ENCODE data around the gene NUP93.
A peak's percentile ranks its signal among the peaks of the same experiment; 100 is the strongest.
"Not testable (repeated sequence)": the region's sequence is repeated elsewhere in the genome, so short reads cannot be mapped to it uniquely, and the experiment has no call there.

The NUP93 gene

GRCh38 chr16:56775162-56775561 is 45.2 kb downstream of the NUP93 start:
- no peak for DNase-seq

- peak in 2 of 56 donors; percentile 8 to 36 for DNase-seq
Measured at GRCh38 chr16:56776562-56776961, 46.6 kb downstream of the NUP93 start.

DNA sequence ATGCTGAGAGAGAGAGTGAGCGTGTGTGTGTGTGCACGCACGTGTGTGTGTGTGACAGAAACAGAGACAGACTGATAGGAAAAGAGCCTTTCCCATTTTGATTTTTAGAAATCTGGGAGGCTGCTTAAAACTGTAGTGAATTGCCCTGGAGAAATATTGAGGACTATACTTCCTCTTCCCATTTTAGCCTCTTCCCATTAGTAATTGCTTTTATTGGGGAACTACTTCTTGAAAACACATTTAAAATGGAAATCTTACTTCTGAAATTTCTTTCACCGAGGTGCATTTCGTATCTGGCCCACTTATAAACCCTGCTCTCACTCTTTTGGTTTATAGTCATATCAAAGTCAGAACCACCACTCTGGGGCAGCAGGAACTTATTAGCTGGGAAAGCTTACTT is 47.1 kb downstream of the NUP93 start:
- no peak for DNase-seq

DNA sequence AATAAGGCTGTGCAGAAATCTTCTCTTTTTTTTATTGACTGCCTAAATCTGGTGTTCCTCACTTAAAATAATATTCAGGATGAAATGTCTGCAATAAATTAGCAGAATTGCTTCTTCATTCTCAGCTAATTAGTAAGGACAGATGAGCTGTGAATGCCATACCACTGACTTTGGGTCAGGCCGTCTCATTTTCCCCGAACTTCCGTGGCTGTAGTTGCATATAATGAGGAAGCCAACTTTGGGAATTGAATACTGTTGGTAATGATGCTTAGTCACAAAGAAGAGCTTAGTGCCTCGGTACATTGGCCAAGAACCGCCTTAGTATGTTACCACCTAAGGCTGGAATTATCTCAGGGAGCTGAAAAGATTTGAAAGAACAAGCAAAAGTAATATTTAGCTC is 47.6 kb downstream of the NUP93 start:
- no peak for DNase-seq

- no peak for DNase-seq
Measured at GRCh38 chr16:56779906-56780305, 50.0 kb downstream of the NUP93 start.

GRCh38 chr16:56780646-56781045 is 50.7 kb downstream of the NUP93 start:
- no peak for DNase-seq

DNA sequence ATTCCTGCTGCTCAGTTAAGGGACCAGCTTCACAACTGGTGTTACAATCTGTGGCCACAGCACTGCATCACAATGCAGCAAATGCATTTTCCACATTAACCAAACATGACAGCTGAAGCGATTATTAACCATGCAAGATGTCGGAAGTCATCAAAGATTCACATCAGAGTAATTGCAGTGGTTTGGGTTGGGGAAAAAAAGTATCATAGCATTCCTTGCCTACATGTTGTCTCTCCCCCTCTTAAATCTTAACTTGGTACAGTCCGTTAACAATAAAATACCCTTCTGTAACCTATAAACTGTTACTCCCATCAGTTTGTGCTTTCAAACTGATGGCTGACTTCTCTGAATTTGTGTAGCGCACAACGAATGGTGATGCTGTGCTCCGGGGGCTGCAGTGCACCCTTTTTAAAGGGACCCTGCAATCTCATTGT is 51.6 kb downstream of the NUP93 start:
- DNase-seq, result no peak

DNA sequence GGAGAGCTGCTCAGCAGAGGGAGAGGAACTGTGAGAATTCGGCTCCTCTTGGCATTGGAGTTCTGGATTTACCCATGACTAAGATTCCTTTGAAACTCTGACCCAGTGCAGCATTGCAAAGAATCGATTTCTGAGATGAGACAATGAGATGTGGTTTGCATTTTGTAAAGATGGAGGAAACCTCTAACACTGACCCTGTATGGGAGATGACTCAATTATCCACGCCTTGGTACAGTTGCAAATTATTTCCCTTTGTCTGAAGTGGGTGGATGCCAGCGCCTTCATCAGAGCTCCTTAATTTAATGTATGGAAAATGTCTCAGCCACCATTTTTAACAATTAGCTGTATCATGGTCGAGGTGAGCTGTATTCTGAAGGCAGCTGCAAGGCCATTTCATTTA is 53.4 kb downstream of the NUP93 start:
- DNase-seq, result no peak

DNA sequence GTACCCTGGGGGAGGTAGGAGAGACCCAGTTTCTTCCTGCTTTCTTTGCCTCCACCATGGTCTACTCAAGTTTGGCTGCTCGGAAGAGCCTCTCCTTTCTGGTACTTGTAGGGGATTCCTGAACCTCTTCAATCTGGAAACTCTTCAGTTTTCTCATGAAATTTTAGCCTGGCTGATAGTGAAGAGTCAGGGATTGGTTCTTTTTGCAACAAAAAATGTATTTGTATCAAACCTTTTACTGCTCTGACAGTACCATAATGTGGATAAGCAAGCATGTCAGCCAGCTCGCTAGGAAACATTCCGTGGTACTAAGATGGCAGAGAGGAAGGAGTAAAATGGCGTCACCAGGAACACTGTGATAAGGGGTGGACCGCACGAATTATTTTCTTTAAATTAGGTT is 55.4 kb downstream of the NUP93 start:
- DNase-seq, result no peak

DNA sequence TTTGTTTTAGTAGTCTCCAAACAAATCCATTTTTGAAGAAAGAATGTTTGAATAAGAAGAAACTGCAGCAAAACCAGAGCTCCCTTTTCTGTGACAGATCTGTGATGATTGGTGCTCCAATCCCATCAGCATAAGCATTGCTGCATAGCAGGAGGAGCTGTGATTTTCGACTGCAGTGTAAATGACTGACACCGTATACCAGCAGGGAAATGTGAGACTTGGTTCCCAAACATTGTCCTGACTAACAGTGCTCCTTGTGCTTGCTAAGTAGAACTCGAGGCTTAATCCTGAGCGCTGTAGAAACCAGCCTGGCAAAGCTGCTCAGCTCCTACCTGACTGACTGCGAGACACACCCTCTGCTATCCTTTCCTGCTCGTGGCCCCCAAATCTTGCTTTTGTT is 57.2 kb downstream of the NUP93 start:
- peak in 6 of 56 donors; percentile 10 to 34 (median 24) for DNase-seq

DNA sequence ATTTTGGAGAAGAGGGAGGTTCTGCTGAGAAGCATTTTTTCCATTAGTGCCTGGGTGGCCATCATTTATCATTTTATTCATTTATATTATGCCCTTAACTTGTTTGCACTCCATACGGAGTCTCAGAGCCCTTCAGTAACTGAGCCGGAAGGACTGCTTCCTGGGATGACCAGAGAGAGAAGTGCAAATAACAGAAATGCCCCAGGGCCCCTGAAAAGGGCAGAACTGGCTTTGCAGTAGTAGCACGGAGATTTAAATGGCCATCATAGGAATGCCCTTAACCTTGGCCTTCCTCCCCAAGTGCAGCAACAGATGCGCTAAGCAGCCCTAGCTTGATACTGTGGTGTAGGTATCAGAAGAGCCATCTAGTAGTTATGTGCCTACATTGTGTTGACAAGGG is 58.5 kb downstream of the NUP93 start:
- no peak for DNase-seq

DNA sequence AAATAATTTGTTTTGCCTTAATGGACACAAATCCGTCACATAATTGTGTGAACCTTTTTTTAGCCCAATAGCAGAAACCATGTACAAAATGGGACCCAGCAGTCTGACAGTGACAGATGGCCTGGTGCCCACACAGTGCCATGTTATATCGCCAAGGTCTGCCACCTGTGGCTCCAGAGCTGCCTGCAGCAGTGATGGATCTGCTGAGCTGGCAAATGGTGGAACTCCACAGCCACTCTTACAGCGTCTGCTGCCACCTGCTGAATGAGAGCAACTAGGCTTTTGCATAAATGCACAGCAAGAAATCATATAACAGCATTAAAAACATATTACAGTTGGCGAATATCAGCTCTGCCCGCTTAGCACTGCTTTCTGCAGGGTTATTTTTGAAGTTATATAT is 59.4 kb downstream of the NUP93 start:
- DNase-seq, result peak in 24 of 56 donors; percentile 12 to 77 (median 32)

DNA sequence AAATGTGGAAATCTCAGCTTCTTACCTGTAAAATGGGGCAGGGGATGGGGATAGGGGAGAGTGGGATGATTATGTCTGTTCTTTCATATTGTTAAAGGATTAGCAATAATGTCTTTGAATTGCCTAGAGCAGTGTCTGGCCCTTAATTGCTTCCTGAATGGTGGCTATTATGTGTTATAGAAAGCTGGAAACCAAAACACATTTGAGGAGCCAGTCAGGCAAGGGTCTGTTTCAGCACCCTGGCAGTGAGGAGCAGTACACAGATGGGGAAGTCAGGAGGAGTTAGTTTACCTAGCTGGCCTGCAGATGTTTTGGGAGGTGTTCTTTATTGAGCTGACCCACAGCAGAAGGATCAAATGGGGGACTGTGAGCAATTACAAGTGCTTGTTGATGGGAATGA is 63.0 kb downstream of the NUP93 start:
- DNase-seq, result no peak

DNA sequence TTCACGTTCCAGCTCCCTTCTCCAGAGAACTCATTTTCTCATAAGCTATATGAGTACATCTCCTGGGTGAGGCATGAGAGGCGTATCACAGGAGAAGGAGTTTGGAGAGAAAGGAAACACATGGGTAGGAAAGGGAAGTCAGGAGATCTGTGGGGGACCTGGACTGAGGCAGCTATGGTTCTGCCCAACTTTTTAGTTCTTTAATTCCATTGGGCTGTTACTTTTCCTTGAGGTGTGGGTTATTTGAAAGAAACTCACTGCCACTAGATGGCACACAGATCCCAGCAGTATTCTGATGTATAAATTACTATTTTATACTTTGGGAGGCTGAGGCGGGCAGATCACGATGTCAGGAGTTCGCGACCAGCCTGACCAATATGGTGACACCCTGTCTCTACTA is 63.6 kb downstream of the NUP93 start:
- no peak for DNase-seq

- no peak for DNase-seq
Measured at GRCh38 chr16:56795011-56795410, 65.1 kb downstream of the NUP93 start.

DNA sequence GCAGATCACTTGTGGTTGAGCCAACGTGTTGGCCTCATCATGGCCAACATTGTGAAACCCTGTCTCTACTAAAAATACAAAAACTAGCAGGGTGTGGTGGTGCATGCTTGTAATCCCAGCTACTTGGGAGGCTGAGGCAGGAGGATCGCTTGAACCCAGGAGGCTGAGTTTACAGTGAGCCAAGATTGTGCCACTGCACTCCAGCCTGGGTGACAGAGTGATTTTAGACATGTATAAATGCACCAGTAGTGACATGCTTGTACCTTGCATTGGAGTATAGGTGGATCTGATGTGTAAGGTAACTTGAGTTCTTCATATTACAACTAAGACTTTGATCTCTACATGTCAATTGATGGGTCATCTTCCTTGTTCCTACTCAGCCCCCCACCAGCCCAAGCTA is 67.1 kb downstream of the NUP93 start:
- not testable (repeated sequence) for DNase-seq

GRCh38 chr16:56797861-56798260 is 67.9 kb downstream of the NUP93 start:
- no peak for DNase-seq

DNA sequence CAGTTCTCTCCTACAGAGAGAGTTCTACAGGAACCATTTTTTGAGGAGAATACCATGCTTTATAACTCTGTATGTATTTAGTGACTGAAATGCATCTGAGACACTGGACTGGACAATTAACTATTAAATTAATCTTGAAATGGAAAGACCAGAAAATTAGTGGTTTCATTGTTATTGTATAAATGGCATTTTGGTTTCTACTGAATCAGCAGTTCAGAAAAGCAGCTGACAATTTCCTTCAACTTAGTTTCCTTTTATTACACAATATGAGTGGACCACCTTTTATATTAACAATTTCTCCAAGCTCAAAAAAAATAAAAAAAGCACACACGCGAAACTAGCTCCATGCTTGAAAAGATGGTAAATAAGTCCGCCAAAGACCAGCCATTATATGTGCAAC is 69.0 kb downstream of the NUP93 start:
- no peak for DNase-seq

DNA sequence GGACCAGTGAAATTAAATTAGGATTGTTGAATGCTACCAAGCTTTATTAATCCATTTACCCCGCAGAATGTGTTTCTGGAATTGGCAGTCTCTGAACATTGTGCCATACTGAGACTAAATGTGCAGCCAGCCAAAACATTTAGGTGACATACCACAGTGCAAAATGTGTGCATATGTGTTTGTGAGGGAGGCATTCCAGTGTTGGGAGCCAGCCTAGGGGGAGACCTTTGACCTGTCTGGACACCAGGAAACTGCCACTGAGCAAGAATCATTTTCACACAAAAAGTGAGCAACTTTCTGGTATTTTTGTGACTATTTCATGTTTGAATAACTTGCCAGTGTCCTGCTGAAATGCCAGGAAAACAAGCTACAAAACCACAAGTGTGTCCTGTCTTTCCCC is 70.4 kb downstream of the NUP93 start:
- DNase-seq, result no peak

GRCh38 chr16:56801762-56802161 is 71.8 kb downstream of the NUP93 start:
- DNase-seq, result no peak

DNA sequence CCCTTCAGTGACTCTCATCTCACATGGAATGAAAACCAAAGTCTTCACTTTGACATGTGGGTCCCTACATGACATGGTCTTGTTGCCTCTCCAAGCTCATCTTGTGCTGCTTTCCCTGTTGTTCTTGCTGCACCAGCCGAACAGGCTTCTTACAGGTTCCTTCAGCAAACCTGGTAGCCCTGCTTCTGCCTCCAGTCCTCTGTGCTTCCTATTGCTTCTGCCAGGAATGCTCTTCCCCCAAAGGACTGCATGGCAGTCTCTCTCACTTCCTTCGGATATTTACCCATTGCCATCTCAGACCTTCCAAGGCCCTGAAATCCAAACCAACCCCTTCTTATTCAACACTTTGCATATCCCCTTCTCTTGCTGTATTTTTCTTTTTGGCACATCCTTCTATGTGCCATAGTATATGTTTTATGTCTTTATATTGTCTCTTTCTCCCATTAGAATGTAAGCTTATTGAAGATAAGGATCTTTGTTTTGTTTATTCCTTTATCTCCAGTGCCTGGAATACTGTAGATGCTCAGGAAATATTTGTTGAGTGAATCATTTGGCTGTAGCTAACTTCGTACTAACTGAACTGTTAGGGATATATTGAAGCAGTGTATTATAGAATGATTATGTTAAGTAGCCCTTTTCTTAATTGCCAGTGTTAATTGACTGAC is 77.2 kb downstream of the NUP93 start:
- no peak for DNase-seq

- not testable (repeated sequence) for DNase-seq
Measured at GRCh38 chr16:56807676-56808067, 77.7 kb downstream of the NUP93 start.

GRCh38 chr16:56810954-56811353 is 81.0 kb downstream of the NUP93 start:
- DNase-seq, result no peak

DNA sequence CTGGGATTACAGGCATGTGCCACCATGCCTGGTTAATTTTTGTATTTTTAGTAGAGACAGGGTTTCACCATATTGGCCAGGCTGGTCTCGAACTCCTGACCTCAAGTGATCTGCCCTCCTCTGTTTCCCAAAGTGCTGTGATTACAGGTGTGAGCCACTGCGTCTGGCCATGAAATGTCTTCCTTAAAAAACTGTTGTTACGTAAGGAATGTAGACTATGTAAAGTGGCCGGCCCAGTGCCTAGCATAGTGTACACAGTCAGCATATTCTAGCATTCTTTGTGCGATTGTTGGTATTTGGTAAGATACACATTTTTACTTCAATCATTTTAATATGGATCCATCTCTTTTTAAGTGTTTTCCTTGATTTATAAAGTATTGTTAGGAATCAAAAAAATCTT is 81.7 kb downstream of the NUP93 start:
- not testable (repeated sequence) for DNase-seq

Data from nucleus accumbens (tissue), 56 donors.